Measurements from ENCODE around the gene DIO1.
A peak's percentile ranks its signal among the peaks of the same experiment; 100 is the strongest.

Gene DIO1

GRCh38 chr1:53942127-53942957, 48.4 kb downstream of the DIO1 start:
- no peak for DNase-seq (ENCODE audit: low spot score)
- Mint-ChIP-seq H3K27ac (no peak overlapping the region), H3K36me3 (ENCODE audit: low read depth) (peaks cover 37% of the 10 kb centered on the region), H3K27me3 (ENCODE audit: low read depth) (no peaks in the 10 kb centered on the region), H3K4me3 (peak overlapping the region; percentile 61), H3K9me3 (no peaks in the 10 kb centered on the region), H3K4me1 (ENCODE audit: low read depth) (peaks cover 39% of the 10 kb centered on the region)

- DNase-seq (ENCODE audit: low spot score) = no peak
- peak overlapping the region; percentile 61 for H3K4me3 Mint-ChIP-seq
- H3K27ac Mint-ChIP-seq = no peak overlapping the region
- no peaks in the 10 kb centered on the region for H3K27me3 Mint-ChIP-seq (ENCODE audit: low read depth)
- peaks cover 39% of the 10 kb centered on the region for H3K4me1 Mint-ChIP-seq (ENCODE audit: low read depth)
- H3K36me3 Mint-ChIP-seq (ENCODE audit: low read depth) = peaks cover 31% of the 10 kb centered on the region
- H3K9me3 Mint-ChIP-seq = no peaks in the 10 kb centered on the region
Observed at GRCh38 chr1:53943090-53943489, 49.1 kb downstream of the DIO1 start.

- H3K4me3 Mint-ChIP-seq = peak overlapping the region; percentile 61
- no peak for DNase-seq (ENCODE audit: low spot score)
- no peaks in the 10 kb centered on the region for H3K27me3 Mint-ChIP-seq (ENCODE audit: low read depth)
- peak overlapping the region; percentile 73 for H3K27ac Mint-ChIP-seq
- peaks cover 26% of the 10 kb centered on the region for H3K36me3 Mint-ChIP-seq (ENCODE audit: low read depth)
- H3K4me1 Mint-ChIP-seq (ENCODE audit: low read depth) = peaks cover 43% of the 10 kb centered on the region
- no peaks in the 10 kb centered on the region for H3K9me3 Mint-ChIP-seq
Observed at GRCh38 chr1:53943490-53944043, 49.6 kb downstream of the DIO1 start.

GRCh38 chr1:53944469-53945182, 50.6 kb downstream of the DIO1 start:
- Mint-ChIP-seq H3K4me3 (peak overlapping the region; percentile 98), H3K27ac (peak overlapping the region; percentile 95), H3K9me3 (no peaks in the 10 kb centered on the region), H3K4me1 (ENCODE audit: low read depth) (peaks cover 44% of the 10 kb centered on the region), H3K36me3 (ENCODE audit: low read depth) (peaks cover 18% of the 10 kb centered on the region), H3K27me3 (ENCODE audit: low read depth) (no peaks in the 10 kb centered on the region)
- DNase-seq (ENCODE audit: low spot score) = no peak

GRCh38 chr1:53945183-53945432, 51.1 kb downstream of the DIO1 start:
- Mint-ChIP-seq H3K27ac (peak overlapping the region; percentile 95), H3K4me3 (peak overlapping the region; percentile 98), H3K4me1 (ENCODE audit: low read depth) (peaks cover 46% of the 10 kb centered on the region), H3K9me3 (no peaks in the 10 kb centered on the region), H3K27me3 (ENCODE audit: low read depth) (no peaks in the 10 kb centered on the region), H3K36me3 (ENCODE audit: low read depth) (peaks cover 14% of the 10 kb centered on the region)
- DNase-seq (ENCODE audit: low spot score) = no peak

GRCh38 chr1:53945433-53946251, 51.7 kb downstream of the DIO1 start, which contains the start of gene IFT25:
IFT25 (minus strand) TSS chr1:53945699; CDS start chr1:53940082, 5,617 bp downstream.
- H3K4me1 Mint-ChIP-seq (ENCODE audit: low read depth) = peaks cover 44% of the 10 kb centered on the region

GRCh38 chr1:53946252-53947171, 52.5 kb downstream of the DIO1 start, which contains the start of gene LRRC42:
LRRC42 (plus strand) TSS chr1:53946350; CDS start chr1:53952000, 5,650 bp downstream.
- peaks cover 44% of the 10 kb centered on the region for H3K4me1 Mint-ChIP-seq (ENCODE audit: low read depth)
- peak within 1 kb of the TSS; percentile 98 for H3K4me3 Mint-ChIP-seq
- DNase-seq (ENCODE audit: low spot score) = no peak
- H3K9me3 Mint-ChIP-seq = no peaks in the 10 kb centered on the region
- H3K36me3 Mint-ChIP-seq (ENCODE audit: low read depth) = peaks cover 12% of the 10 kb centered on the region
- H3K27ac Mint-ChIP-seq = peak within 1 kb of the TSS; percentile 95
- no peaks in the 10 kb centered on the region for H3K27me3 Mint-ChIP-seq (ENCODE audit: low read depth)

More at GRCh38 chr1:53945433-53946251, 51.7 kb downstream of the DIO1 start, which contains the start of gene IFT25:
- DNase-seq (ENCODE audit: low spot score) = peak; percentile 96
- H3K9me3 Mint-ChIP-seq = no peaks in the 10 kb centered on the region
- H3K4me3 Mint-ChIP-seq = peak within 1 kb of the TSS; percentile 98
- H3K27me3 Mint-ChIP-seq (ENCODE audit: low read depth) = no peaks in the 10 kb centered on the region
- H3K36me3 Mint-ChIP-seq (ENCODE audit: low read depth) = peaks cover 12% of the 10 kb centered on the region
- peak within 1 kb of the TSS; percentile 95 for H3K27ac Mint-ChIP-seq

GRCh38 chr1:53947172-53947907, 53.4 kb downstream of the DIO1 start:
- H3K27me3 Mint-ChIP-seq (ENCODE audit: low read depth) = no peaks in the 10 kb centered on the region
- H3K27ac Mint-ChIP-seq = peak overlapping the region; percentile 82
- H3K9me3 Mint-ChIP-seq = no peaks in the 10 kb centered on the region
- peaks cover 39% of the 10 kb centered on the region for H3K4me1 Mint-ChIP-seq (ENCODE audit: low read depth)
- peaks cover 14% of the 10 kb centered on the region for H3K36me3 Mint-ChIP-seq (ENCODE audit: low read depth)
- DNase-seq (ENCODE audit: low spot score) = no peak
- peak overlapping the region; percentile 83 for H3K4me3 Mint-ChIP-seq

- Mint-ChIP-seq H3K4me1 (ENCODE audit: low read depth) (peaks cover 33% of the 10 kb centered on the region), H3K27me3 (ENCODE audit: low read depth) (no peaks in the 10 kb centered on the region), H3K36me3 (ENCODE audit: low read depth) (peaks cover 15% of the 10 kb centered on the region), H3K9me3 (no peaks in the 10 kb centered on the region), H3K4me3 (peak overlapping the region; percentile 11), H3K27ac (no peak overlapping the region)
- DNase-seq (ENCODE audit: low spot score) = no peak
Observed at GRCh38 chr1:53948291-53948690, 54.3 kb downstream of the DIO1 start.

- Mint-ChIP-seq H3K36me3 (ENCODE audit: low read depth) (peaks cover 12% of the 10 kb centered on the region), H3K9me3 (no peaks in the 10 kb centered on the region), H3K27ac (no peak overlapping the region), H3K27me3 (ENCODE audit: low read depth) (no peaks in the 10 kb centered on the region), H3K4me3 (no peak overlapping the region), H3K4me1 (ENCODE audit: low read depth) (peaks cover 24% of the 10 kb centered on the region)
- no peak for DNase-seq (ENCODE audit: low spot score)
Observed at GRCh38 chr1:53949023-53949990, 55.3 kb downstream of the DIO1 start.

GRCh38 chr1:53951697-53952096, 57.7 kb downstream of the DIO1 start:
- Mint-ChIP-seq H3K4me3 (no peak overlapping the region), H3K36me3 (ENCODE audit: low read depth) (peaks cover 10% of the 10 kb centered on the region), H3K27ac (no peak overlapping the region)

More at GRCh38 chr1:53951697-53952096, 57.7 kb downstream of the DIO1 start:
- Mint-ChIP-seq H3K4me1 (ENCODE audit: low read depth) (peaks cover 23% of the 10 kb centered on the region), H3K9me3 (no peaks in the 10 kb centered on the region), H3K27me3 (ENCODE audit: low read depth) (no peaks in the 10 kb centered on the region)
- DNase-seq (ENCODE audit: low spot score) = no peak
